ENCODE measurements around the gene SEC23IP.

Gene SEC23IP

DNA sequence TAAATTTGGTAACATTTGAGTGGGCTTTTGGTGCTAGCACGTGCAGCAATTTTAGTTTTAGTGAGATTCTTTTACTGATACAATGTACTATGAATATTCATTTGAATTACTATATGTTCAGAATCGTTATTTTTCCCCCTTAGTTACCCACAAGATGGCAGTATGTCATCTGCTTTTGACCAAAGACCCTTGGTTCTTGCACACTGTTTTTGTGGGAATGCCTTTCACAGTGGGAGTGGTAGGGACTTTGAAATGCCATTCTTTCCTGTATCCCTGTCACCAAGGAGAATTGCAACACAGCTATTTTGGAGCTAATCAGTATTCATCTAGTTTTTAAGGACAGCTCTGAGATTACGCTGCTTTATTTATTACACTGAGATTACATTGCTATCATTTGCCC, 40.6 kb downstream of the SEC23IP start:
- in situ Hi-C loops (cut with MboI; ENCODE audit: low sequenced_read_pairs), result no loop called here

DNA sequence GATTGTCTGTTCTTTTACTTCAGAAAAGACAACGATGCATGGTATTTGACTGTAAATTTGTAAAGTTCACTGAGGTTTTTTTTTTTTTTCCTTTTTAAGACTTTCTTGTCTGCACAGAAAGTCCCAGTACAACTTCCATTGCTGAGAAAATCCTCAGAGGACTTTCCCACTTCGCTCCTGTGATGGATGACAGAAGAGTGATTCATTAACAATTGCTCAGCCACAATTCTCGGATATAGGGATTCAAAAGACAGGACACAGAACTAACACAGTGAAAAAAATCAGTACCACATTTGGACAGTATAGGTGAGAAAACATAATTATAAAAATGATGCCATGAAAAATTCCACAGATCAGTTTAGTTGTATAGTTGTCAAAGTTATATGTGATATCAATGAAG, 48.0 kb downstream of the SEC23IP start:
- in situ Hi-C loops (cut with MboI; ENCODE audit: low sequenced_read_pairs), result no loop called here

DNA sequence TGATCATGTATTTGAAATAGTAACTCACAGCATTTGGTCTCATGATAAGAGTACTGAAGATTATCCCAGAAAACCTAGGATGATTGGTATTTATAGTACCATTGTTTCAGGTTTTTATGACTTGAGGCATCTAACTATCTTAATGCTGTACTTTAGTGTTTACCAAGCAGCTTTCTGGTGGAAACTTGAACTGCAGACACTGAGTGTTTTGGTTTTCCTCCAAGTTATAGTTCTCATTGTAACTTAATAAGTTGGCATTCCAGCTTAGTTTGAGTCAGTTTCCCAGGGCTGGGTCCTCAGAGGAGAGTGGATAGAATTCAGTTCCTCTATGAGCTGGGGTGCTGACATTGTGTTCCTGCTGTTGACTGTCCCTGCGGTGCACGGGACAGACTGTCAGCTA, 50.4 kb downstream of the SEC23IP start:
- in situ Hi-C loops (cut with MboI; ENCODE audit: low sequenced_read_pairs), result no loop called here

DNA sequence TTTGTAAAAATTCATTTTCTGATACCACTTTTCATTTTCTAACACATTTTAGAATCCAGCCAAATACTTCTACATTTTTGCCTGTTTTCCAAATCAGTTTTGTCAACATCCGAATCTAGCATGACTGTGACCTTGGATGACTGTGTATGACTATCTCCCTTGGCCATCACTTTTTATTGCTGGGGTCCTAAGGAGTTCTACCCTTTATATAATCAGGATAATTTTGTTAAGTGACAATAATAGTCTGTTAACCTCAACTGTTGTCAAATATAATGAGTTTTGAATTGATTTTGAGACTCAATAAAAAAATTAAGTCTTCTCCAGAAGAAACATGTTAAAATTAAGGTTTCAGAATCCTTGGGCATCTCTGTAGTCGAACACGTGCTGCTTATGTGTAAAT, 53.3 kb downstream of the SEC23IP start:
- in situ Hi-C loops (cut with MboI; ENCODE audit: low sequenced_read_pairs), result no loop called here

DNA sequence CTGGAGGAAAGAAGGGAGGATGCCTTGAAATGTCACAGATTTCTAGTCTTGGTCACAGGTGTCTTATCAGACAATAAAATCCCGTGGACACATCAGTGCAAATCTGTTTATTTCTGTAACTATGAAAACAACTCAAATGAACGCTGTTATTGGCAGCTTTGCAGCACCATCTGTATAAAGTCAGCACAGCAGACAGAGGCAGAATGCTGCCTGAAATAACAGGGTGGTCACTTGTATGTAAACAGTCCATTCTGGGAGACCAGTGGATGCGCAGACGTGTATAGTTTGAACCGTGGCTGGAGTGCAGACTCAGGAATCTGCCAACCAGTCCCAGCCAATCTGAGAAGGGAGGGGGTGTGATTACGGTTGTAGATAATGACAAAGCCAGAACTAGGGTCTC, 54.8 kb downstream of the SEC23IP start:
- in situ Hi-C loops (cut with MboI; ENCODE audit: low sequenced_read_pairs), result no loop called here

DNA sequence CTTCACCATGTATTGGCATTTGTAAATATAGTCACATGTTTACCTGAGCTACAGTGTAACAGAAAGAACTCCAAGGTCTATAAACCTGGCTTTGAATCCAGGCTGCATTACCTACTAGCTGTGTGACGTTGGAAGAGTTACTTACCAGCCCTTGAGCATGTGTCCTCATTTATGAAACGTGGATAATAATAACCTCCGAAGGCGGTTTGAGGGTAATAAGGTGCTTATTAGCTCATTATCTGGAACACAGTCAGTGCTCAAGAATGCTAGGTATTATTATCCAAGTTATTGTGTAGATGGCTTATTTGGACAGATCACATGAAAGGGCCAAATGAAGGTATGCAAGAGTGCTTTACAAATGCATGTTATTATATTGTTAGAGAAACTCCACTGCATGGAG, 64.9 kb downstream of the SEC23IP start:
- in situ Hi-C loops (cut with MboI; ENCODE audit: low sequenced_read_pairs), result no loop called here

DNA sequence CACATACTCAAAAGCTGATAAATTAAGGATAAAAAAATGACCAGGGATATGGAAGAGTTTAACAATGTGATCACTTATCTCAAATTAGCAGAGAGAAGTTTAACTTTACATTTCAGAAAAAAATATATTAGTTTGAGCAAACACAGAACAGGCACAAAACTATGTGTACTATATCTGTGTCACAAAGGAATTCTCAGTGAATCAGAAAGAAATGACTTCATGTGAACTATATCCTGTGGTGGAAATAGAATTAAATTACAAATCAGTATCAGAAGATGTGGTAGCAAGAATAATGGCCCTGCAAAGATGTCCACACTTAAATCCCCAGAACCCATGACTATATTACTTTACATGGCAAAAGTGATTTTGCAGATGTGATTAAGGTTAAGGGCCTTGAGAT, 70.3 kb downstream of the SEC23IP start:
- in situ Hi-C loops (cut with MboI; ENCODE audit: low sequenced_read_pairs), result no loop called here

DNA sequence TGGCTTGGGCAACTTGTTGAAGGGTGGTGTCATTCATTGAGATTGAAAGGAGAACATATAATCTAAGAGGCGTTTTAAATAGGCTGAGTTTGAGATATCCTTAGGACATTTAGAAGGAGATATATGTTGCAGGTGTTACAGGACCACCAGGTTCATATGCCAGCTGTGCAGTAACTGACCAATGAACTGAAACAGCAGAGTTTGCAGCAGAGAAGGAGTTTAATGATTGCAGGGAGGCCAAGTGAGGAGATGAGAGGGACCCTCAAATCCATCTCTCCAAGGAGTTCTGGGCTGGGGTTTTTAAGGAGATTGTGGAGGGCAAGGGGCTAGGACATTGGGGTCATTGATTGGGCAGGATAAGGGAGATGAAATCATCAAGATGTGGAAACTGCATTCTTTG, 74.5 kb downstream of the SEC23IP start:
- in situ Hi-C loops (cut with MboI; ENCODE audit: low sequenced_read_pairs), result no loop called here

DNA sequence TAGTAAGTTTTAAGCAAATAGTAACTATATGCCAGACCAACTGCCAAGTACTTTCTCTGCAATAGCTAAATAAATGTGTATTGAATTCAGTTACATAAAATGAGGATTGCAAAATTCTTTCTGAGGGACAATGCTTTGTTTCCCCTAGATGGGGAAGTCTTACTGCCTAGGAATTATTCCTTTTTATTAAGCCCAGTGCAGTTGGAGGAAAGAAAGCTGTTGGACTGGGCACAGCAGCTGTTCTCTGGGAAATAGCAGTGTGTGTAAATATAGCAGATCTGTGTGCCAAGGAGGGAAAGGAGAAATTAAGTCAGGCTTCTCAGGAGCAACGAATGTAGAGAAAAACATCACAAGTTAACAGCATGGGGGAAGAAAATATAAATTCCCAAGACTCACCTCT, 77.1 kb downstream of the SEC23IP start:
- in situ Hi-C loops (cut with MboI; ENCODE audit: low sequenced_read_pairs), result no loop called here

DNA sequence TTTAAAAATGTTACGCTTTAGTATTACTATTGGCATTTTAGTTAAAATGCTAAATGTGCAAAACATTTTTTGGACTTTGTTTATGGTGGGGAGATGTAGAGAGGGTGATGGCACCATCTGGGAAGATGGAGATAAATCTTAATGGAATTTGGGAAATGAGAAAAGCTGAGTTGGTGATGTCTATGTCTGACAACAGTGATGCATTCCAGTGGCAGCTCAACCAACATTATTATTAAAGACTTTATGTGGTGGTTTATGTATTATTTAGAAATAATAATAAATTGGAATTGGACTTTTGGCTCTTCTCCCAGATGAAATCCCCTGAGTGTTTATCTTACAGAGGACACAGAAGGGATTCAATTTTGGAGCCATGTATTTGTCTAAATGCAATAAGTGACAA, 77.6 kb downstream of the SEC23IP start:
- in situ Hi-C loops (cut with MboI; ENCODE audit: low sequenced_read_pairs), result no loop called here

DNA sequence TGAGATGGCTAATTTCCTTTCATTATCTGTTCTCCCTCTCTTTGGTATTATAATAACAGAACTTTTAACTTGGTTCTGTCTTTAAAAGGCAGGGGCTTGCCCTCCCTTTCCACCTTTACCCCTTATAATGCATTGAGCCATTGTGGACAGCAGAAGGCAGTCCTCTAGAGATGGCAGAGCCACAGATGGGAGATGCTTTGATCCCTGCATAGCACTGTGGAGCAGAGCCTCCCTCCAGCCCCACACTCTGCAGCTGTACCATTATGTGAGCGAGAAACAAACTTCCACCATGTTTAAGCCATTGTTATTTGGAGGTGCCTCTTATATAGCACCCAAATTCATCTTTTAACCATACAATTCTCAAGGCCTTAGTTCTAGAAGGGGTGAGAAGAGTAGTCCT, 78.4 kb downstream of the SEC23IP start:
- in situ Hi-C loops (cut with MboI; ENCODE audit: low sequenced_read_pairs), result no loop called here

DNA sequence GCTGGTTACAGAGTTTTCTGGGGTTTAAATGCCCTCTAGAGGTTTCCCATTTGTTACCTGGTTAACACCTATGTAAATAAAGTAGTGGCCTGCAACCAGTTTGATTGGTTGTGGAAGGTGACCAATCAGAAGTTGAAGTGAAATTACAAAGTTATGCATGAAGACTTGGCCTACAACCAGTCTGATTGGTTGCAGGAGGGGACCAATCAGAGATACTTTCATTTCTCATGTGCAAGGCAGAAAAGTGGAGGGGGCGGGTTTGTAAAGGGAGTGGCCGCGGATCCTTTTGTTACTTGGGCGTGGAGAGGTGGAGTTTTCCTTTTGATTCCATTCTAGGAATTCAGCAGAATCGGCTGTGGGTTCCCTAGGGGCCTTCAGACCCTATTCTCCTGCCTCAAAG, 80.8 kb downstream of the SEC23IP start:
- in situ Hi-C loops (cut with MboI; ENCODE audit: low sequenced_read_pairs), result no loop called here

DNA sequence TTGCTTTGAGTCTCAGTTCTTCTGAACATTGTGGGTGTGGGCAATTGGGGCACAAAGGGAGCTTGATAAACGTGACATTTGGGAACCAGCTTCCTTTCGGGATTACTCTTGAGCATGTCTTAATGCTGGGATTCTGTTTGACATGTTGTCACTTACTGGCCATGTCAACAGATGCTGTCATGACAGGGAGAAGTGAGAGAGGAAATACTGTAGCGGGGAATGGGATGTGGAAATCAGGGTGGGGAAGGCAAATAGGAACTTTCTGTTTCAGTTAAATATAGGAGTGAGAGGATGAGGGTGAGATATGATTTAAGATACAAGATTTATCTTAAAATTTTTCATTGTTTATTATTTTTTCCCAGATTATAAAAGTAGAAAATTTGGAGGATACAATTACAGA, 83.9 kb downstream of the SEC23IP start:
- in situ Hi-C loops (cut with MboI; ENCODE audit: low sequenced_read_pairs), result no loop called here

DNA sequence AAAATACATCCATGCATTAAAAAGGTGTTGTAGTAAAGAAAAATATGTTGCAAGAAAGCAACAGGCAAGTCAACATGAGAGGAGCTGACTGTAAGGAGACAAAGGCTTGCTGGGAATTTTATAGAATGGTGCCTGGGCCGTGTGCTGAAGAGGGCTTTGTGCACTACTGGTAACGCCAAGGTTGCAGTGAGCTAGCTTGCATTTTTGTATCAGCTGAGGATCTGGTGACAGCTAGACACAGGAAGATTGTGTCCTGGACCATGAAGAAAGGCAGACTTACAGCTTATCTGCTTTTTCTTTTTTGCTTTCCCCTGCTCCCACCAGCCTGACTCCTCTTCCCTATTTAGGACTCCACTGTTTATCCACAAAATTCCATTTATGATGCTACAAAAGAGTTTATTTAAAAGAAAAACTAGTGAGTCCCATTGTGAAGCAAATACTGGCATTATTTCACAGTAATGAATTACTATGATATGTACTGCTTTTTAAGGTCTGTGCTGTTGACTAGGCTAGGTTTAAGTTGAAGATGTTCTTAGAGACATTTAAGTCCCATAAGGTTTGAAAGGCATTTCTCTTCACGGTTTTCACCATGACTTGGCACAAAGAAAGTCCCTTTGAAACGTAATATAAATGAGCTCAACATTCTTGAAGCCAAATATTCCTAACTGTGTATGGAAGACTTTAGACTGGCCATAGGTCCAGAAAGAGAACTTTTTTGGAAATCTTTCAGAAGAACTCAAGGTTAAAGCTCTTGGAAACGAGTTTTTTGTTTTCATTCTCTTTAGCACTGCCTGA, 88.6 kb downstream of the SEC23IP start:
- in situ Hi-C loops (cut with MboI; ENCODE audit: low sequenced_read_pairs), result no loop called here

DNA sequence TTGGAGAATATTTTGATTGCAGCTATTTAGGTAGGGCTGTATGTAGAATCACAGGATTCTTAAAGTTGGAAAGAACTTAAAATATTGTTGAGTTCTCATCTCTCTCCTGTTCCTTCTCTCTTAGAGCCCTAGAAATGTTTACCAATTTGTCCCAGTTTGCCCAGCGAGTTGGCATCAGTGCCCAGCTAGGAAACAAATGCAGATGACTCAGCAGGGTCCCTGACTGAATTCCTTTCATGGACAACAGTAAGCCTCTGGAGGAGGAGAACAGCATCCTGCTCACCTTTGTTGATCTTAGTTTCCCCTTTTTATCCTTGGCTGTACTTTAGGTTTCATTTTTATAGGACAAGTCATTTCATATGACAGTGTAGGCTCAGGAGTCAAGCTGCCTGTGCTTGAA, 89.3 kb downstream of the SEC23IP start:
- in situ Hi-C loops (cut with MboI; ENCODE audit: low sequenced_read_pairs), result no loop called here

DNA sequence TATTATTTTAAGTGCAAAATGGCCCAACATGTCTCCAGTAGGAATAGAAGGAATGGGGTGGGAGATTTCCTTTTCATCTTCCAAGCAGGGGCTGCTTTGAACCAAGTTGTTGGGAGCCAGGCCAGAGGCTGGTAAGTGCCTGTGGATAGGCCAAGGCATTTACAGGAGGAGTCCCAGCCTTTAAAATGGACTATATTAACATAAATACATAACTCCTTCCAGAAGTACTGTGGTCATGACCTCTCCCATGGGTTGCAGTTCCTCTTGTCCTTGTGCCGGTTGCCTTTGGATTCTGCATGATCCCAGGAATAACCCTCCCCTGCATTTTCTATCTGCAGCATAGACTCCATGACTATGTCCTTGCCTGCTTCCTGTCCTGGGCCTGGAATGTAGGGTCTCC, 95.8 kb downstream of the SEC23IP start:
- in situ Hi-C loops (cut with MboI; ENCODE audit: low sequenced_read_pairs), result no loop called here

DNA sequence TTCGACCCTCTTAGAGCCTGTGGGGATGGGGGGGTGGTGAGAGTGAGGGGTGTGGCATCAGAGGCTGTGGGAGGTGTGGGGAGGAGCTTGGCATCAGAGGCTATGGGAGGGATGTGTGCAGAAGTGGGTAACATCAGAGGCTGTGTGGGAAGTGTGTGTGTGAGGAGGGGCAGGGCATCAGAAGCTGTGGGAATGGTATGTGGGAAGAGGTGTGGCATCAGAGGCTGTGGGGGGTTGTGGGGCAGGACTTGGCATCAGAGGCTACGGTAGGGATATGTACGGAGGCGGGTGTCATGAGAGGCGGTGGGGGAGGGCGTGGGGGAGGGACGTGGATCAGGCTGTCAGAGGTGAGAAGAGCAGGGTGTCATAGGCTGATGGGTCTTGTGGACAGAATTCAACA, 97.4 kb downstream of the SEC23IP start:
- in situ Hi-C loops (cut with MboI; ENCODE audit: low sequenced_read_pairs), result no loop called here

DNA sequence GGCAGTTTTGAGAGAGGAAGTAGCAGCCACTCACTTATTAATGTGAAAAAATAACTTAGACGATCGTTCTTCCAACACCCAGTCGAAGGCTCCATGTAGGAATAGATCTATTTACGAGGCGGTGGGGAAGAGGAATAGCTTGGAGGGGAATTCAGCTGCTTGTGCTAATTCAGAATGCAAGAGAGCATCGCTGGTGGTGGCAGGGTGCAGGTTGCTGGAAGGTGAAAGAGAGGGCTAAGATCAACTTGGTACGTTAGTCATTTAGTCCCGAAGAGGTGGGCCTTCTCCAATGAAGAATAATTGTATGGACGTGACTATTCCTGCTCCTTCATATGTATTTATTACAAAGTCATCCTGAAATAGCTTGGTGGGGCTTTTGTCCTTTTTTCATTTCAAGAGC, 98.5 kb downstream of the SEC23IP start:
- in situ Hi-C loops (cut with MboI; ENCODE audit: low sequenced_read_pairs), result no loop called here

DNA sequence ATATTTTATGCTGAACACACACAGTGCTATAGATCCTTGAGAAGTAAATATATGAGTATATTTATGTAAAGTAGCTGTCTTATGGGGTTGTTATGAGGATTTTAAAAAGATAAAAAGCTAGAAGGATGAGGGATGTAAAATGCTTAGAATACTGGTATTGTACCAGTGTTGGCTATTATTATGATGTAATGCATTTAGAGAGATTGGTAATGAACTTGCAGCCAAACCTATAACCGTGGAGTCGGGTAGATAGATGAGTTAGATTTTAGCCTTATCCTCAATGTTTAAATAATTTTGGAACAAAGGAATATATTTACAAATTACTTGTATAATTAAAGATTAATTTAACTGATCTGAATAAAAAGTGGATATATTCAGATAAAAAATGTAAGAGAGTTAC, 99.3 kb downstream of the SEC23IP start:
- in situ Hi-C loops (cut with MboI; ENCODE audit: low sequenced_read_pairs), result no loop called here
